MM.1S (cell line): ENCODE results near the gene TRIM66.

Source experiments
- DNase-seq: peaks from one replicate; pipeline ENCODE4 v3.0.0-alpha.2; 2015
- H2AFZ ChIP-seq: fragments of 300-600 bp; sonication (generic); 2 replicates; pipeline ENCODE4 v1.6.0; 2016; ENCODE audit warnings: antibody characterized with exemption, low read length
- H3F3A ChIP-seq: fragments of 300-600 bp; sonication (generic); 2 replicates; pipeline ENCODE4 v1.6.1; 2016; ENCODE audit warnings: mild to moderate bottlenecking, antibody characterized with exemption, low read length, moderate library complexity, mixed read lengths; ENCODE audit not compliant: insufficient read depth
- H3K27ac ChIP-seq: fragments of 300-600 bp; sonication (generic); 2 replicates; pipeline ENCODE4 v1.5.1; 2016; ENCODE audit warnings: mild to moderate bottlenecking, low read length
- H3K27me3 ChIP-seq: fragments of 300-600 bp; sonication (generic); replicated peaks from 2 replicates; pipeline ENCODE4 v1.6.0; 2016; ENCODE audit warnings: low read length; ENCODE audit not compliant: insufficient read depth
- H3K36me3 ChIP-seq: fragments of 300-600 bp; sonication (generic); replicated peaks from 2 replicates; pipeline ENCODE4 v1.6.1; 2016; ENCODE audit warnings: mild to moderate bottlenecking, low read length, mixed read lengths; ENCODE audit not compliant: insufficient read depth
- H3K4me1 ChIP-seq: fragments of 300-600 bp; sonication (generic); 2 replicates; pipeline ENCODE4 v1.6.1; 2016; ENCODE audit warnings: low read length, mixed read lengths
- H3K4me2 ChIP-seq: fragments of 300-600 bp; sonication (generic); 2 replicates; pipeline ENCODE4 v1.6.0; 2016; ENCODE audit warnings: low read depth, low read length
- H3K4me3 ChIP-seq: fragments of 300-600 bp; sonication (generic); 2 replicates; pipeline ENCODE4 v1.5.1; 2016; ENCODE audit warnings: low read length, mixed read lengths
- H3K79me2 ChIP-seq: fragments of 300-600 bp; sonication (generic); 2 replicates; pipeline ENCODE4 v1.6.1; 2016; ENCODE audit warnings: mixed run types, low read length, mixed read lengths
- H3K9ac ChIP-seq: fragments of 300-600 bp; sonication (generic); 2 replicates; pipeline ENCODE4 v1.6.1; 2016; ENCODE audit warnings: low read length, mixed read lengths
- H3K9me2 ChIP-seq: fragments of 300-600 bp; sonication (generic); replicated peaks from 2 replicates; pipeline ENCODE4 v1.6.1; 2016; ENCODE audit warnings: mild to moderate bottlenecking, low read length, mixed read lengths; ENCODE audit not compliant: insufficient read depth
- H3K9me3 ChIP-seq: fragments of 300-600 bp; sonication (generic); replicated peaks from 2 replicates; pipeline ENCODE4 v1.6.1; 2016; ENCODE audit warnings: mild to moderate bottlenecking, low read length, mixed read lengths; ENCODE audit not compliant: insufficient read depth
- H4K20me1 ChIP-seq: fragments of 300-600 bp; sonication (generic); 2 replicates; pipeline ENCODE4 v1.6.1; 2016; ENCODE audit warnings: mild to moderate bottlenecking, low read length, moderate library complexity, mixed read lengths; ENCODE audit not compliant: insufficient read depth
- EZH2 ChIP-seq: fragments of 300-600 bp; sonication (generic); optimal IDR thresholded peaks from 2 replicates; pipeline ENCODE3; 2017; ENCODE audit warnings: low read depth, mild to moderate bottlenecking, antibody characterized with exemption, low read length, mixed read lengths
- EZH2phosphoT487 ChIP-seq: fragments of 300-600 bp; sonication (generic); IDR thresholded peaks from 2 replicates; pipeline ENCODE4 v1.6.1; 2018; ENCODE audit warnings: antibody characterized with exemption, low read length
- TF ChIP-seq, protein P1 (sequence below): fragments of 300-600 bp; sonication (generic); IDR thresholded peaks from 2 replicates; pipeline ENCODE4 v1.5.1; 2016; ENCODE audit warnings: antibody characterized with exemption, low read length, mixed read lengths

The TRIM66 gene

DNA sequence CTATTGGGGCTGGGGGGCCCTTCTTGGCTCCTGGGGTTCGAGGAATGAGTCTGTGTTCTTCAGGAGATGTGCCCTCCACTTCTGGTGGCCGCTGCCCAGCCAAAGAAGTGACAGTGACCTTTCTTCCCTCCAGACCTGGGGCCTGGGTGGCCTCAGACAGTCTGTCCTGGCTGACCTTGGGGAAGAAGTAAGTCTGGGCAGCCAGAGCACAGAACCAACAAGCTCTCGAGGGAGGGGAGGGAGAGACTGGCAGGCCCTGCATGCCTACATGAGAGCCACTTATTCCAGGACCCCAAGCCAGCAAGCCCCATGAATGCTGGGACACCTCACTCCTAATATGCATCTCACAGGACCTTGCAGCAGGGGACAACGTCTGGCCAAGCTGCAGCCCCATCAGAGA is 61.3 kb downstream of the TRIM66 start:
- Histone ChIP-seq H4K20me1 (no peaks in the 10 kb centered on the region), H3K27me3 (no peaks in the 10 kb centered on the region), H3K9ac (no peak overlapping the region), H3K27ac (no peak overlapping the region), H3K4me3 (no peak overlapping the region), H3K4me1 (no peaks in the 10 kb centered on the region), H3F3A (no peaks in the 10 kb centered on the region), H2AFZ (no peak overlapping the region), H3K4me2 (no peak overlapping the region), H3K36me3 (0 out of 2 replicates have a peak, but pooled peaks cover 3% of the 10 kb centered on the region), H3K9me2 (no peaks in the 10 kb centered on the region), H3K79me2 (no peaks in the 10 kb centered on the region), H3K9me3 (no peaks in the 10 kb centered on the region)
- DNase-seq, result no peak
- TF ChIP-seq EZH2phosphoT487, result no peak
- no peak for TF ChIP-seq EZH2

DNA sequence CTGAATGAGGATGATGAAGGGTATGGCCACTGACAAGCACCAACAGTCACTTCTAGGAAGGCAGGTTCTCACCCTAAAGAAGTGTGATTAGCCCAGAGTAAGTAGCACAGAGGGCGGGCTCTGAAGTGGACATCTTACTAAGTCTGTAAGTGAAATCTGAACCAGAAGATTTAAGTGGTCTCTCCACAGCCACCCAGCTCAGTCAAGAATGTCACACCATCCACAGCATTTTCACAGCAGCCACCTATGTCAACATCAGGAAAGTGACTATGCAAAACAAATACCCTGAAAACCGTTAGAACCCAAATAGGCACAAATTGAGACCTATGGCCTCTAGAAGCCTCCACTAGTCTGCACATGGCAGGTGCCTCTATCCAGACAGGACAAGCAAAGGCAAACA is 65.4 kb downstream of the TRIM66 start:
- no peak for DNase-seq
- Histone ChIP-seq H3K9ac (no peak overlapping the region), H3K27me3 (no peaks in the 10 kb centered on the region), H3K36me3 (no peaks in the 10 kb centered on the region), H2AFZ (no peak overlapping the region), H3K4me2 (no peak overlapping the region), H3K4me3 (no peak overlapping the region), H3K9me2 (no peaks in the 10 kb centered on the region), H3K79me2 (no peaks in the 10 kb centered on the region), H3F3A (no peaks in the 10 kb centered on the region), H4K20me1 (no peaks in the 10 kb centered on the region), H3K27ac (no peak overlapping the region), H3K9me3 (no peaks in the 10 kb centered on the region), H3K4me1 (no peaks in the 10 kb centered on the region; the same call in 1 of the 2 replicates)
- TF ChIP-seq EZH2phosphoT487 (no peak), EZH2 (no peak)
- TF ChIP-seq, protein P1, sequence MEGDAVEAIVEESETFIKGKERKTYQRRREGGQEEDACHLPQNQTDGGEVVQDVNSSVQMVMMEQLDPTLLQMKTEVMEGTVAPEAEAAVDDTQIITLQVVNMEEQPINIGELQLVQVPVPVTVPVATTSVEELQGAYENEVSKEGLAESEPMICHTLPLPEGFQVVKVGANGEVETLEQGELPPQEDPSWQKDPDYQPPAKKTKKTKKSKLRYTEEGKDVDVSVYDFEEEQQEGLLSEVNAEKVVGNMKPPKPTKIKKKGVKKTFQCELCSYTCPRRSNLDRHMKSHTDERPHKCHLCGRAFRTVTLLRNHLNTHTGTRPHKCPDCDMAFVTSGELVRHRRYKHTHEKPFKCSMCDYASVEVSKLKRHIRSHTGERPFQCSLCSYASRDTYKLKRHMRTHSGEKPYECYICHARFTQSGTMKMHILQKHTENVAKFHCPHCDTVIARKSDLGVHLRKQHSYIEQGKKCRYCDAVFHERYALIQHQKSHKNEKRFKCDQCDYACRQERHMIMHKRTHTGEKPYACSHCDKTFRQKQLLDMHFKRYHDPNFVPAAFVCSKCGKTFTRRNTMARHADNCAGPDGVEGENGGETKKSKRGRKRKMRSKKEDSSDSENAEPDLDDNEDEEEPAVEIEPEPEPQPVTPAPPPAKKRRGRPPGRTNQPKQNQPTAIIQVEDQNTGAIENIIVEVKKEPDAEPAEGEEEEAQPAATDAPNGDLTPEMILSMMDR, result no peak

DNA sequence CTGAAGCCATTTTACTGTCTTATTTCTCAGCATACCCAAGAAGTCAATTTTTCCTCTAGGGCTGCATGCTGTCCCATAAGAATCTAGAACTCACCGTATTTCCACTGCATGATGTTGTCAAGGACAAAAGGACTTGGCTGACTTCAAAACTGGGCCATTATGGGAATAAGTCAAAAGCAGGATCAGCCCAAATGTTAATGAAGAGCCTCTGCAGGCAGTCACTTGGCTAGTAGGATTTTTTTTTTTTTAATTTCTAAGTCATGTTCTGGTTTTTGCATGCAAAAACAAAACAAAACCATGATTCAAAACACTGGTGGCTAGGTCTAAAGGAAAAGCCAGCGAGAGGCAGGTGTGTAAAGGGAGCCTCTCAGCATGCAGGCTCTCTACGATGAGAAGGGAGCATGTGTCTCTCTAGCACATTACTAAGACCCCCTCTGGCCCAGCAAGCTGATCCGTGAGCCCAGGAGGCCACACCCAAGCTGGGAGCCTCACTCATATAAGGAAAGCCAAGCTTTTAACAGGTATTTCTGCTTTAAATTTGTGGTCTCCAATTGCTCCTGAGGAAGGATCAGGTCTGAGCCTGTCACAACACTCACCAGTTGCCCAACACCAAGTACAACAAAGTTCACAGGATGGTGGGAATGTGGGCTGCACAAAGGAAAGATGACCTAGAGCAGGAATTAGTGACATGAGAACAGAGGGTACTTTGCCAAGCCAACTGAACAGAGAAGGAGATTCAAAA is 67.0 kb downstream of the TRIM66 start:
- no peak overlapping the region for H3K4me3 ChIP-seq
- TF ChIP-seq EZH2 (no peak), EZH2phosphoT487 (no peak)
- TF ChIP-seq, protein P1, result no peak
- no peak overlapping the region for H3K4me2 ChIP-seq
- no peaks in the 10 kb centered on the region for H3K79me2 ChIP-seq
- no peaks in the 10 kb centered on the region for H3K36me3 ChIP-seq
- no peak overlapping the region for H3K9ac ChIP-seq
- no peak overlapping the region for H2AFZ ChIP-seq
- H3K4me1 ChIP-seq, result no peaks in the 10 kb centered on the region; the same call in 1 of the 2 replicates
- H3K9me3 ChIP-seq, result no peaks in the 10 kb centered on the region
- H3K27ac ChIP-seq, result no peak overlapping the region
- H3F3A ChIP-seq, result no peaks in the 10 kb centered on the region
- H3K27me3 ChIP-seq, result no peaks in the 10 kb centered on the region
- no peak for DNase-seq
- no peaks in the 10 kb centered on the region for H4K20me1 ChIP-seq
- H3K9me2 ChIP-seq, result no peaks in the 10 kb centered on the region

DNA sequence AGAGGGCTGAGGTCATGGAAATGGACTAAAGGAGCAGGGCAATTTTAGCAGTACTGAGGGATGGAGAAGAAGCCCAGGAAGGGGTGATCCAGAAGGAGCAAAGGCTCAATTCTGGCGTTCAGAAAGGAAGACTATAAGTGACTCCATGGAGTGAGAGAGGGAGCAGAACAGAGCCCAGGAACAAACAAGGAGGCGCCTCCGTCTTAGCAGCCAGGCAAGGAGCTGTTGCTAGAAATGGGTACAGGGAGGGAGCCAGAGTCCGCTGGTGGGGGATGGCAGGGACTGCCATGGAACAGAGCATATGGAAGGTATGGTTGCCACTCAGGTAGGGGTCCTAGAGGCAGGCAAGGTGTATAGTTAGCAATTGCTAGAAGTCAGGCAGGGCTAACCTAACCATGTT is 68.0 kb downstream of the TRIM66 start:
- Histone ChIP-seq H3K4me2 (no peak overlapping the region), H2AFZ (no peak overlapping the region), H4K20me1 (no peaks in the 10 kb centered on the region), H3K4me3 (no peak overlapping the region), H3K27me3 (no peaks in the 10 kb centered on the region), H3K9me3 (no peaks in the 10 kb centered on the region), H3K9ac (no peak overlapping the region), H3K9me2 (no peaks in the 10 kb centered on the region), H3K4me1 (no peaks in the 10 kb centered on the region; the same call in 1 of the 2 replicates), H3K36me3 (no peaks in the 10 kb centered on the region), H3F3A (no peaks in the 10 kb centered on the region), H3K79me2 (no peaks in the 10 kb centered on the region), H3K27ac (no peak overlapping the region)
- no peak for TF ChIP-seq EZH2
- no peak for TF ChIP-seq EZH2phosphoT487
- TF ChIP-seq, protein P1, result no peak
- no peak for DNase-seq
